Stimulated activated CD4-positive, alpha-beta T cell treated with anti-CD3 and anti-CD28 coated beads, Interleukin-4, amount 100 ng/mL, for 1 hour (primary cell): ENCODE results near the gene RTP2.

Source experiments
- DNase-seq: peaks from one replicate; pipeline ENCODE4 v3.0.0-alpha.2; 2020

RTP2 gene

GRCh38 chr3:187665764-187666402 lies 36.5 kb downstream of the RTP2 start:
- DNase-seq, result no peak

- DNase-seq, result no peak
These were observed 37.3 kb downstream of the RTP2 start for GRCh38 chr3:187665010-187665409.

- DNase-seq, result no peak
These were observed 39.4 kb downstream of the RTP2 start for GRCh38 chr3:187662848-187663409.

GRCh38 chr3:187661267-187661666 lies 41.1 kb downstream of the RTP2 start:
- DNase-seq, result no peak

- no peak for DNase-seq
These were observed 51.1 kb downstream of the RTP2 start for GRCh38 chr3:187651282-187651681.
